ENCODE results near the gene VPS13D. TPM values are rescaled to one million over a fixed set of nuclear protein-coding genes. Genes with fewer than 3 reads are reported as not detected.

Gene VPS13D
- total and polyA plus RNA-seq, 2 donors (not counting 3 experiments of a cell fraction or from before 2014, with no cell fraction given), result 13.6 to 48.5 TPM

- dilution Hi-C loops (cut with MboI; ENCODE audit: extremely low pct_ligation_motif_present, low sequenced_read_pairs), result no loop called here
- H3K4me3 ChIP-seq (replicated peaks in 1 of 3; ENCODE audit: insufficient read depth in 1 of 3, low read depth in 1 of 3, low read length in 3 of 3), result no peak overlapping the region
- ChIA-PET CTCF (interaction anchor here (1.3 kb wide), 1 partner anchor 60 kb away, joined by 4 read pairs; no protein-coding TSS in a partner anchor), POLR2A (no interaction called here)
- H3K9ac ChIP-seq (replicated peaks; ENCODE audit: extremely low read depth, insufficient read depth, low read length), result no peak overlapping the region
- no peaks in the 10 kb centered on the region for H3K36me3 ChIP-seq (ENCODE audit: control insufficient read depth in 2 of 2, extremely low read depth in 1 of 2, insufficient read depth in 2 of 2, low read length in 2 of 2)
- FAIRE-seq (no peak), DNase-seq (ENCODE audit: low read depth, low spot score) (no peak)
- H3K27ac ChIP-seq (ENCODE audit: insufficient read depth, low read depth, low read length), result no peak overlapping the region
- no peaks in the 10 kb centered on the region for H3K4me1 ChIP-seq (ENCODE audit: control insufficient read depth, extremely low read depth, insufficient read depth, low read length)
- H4K20me1 ChIP-seq (replicated peaks; ENCODE audit: control insufficient read depth, extremely low read depth, insufficient read depth, low read length), result no peaks in the 10 kb centered on the region
- no peak for TF ChIP-seq FOS (IDR thresholded peaks at IDR 0.05; ENCODE audit: borderline replicate concordance, insufficient read depth, low read length)
- TF ChIP-seq CTCF (IDR thresholded peaks at IDR 0.05; ENCODE audit: extremely low read depth in 1 of 2, insufficient read depth in 1 of 2, low read depth in 1 of 2, low read length in 2 of 2), result no peak
- no peak for TF ChIP-seq POLR2AphosphoS5 (IDR thresholded peaks at IDR 0.05; ENCODE audit: insufficient read depth, low read depth, low read length)
- TF ChIP-seq EZH2 (IDR thresholded peaks at IDR 0.05; ENCODE audit: borderline replicate concordance, low read depth, low read length, severe bottlenecking), result no peak
- no peak for TF ChIP-seq JUN (IDR thresholded peaks at IDR 0.05; ENCODE audit: borderline replicate concordance, insufficient read depth, insufficient read length, low read depth)
- TF ChIP-seq GATA2 (IDR thresholded peaks at IDR 0.05; ENCODE audit: insufficient read depth, insufficient read length, low read depth, low read length), result no peak
- TF ChIP-seq POLR2A (IDR thresholded peaks at IDR 0.05; ENCODE audit: low read depth, low read length), result no peak
- TF ChIP-seq MYC (IDR thresholded peaks at IDR 0.05; ENCODE audit: low read depth, low read length), result no peak
- no peak for TF ChIP-seq MAX (IDR thresholded peaks at IDR 0.05; ENCODE audit: insufficient read depth, insufficient read length)
- H3K4me2 ChIP-seq (ENCODE audit: insufficient read depth, low read length), result no peak overlapping the region
- no peaks in the 10 kb centered on the region for H3K9me1 ChIP-seq (replicated peaks; ENCODE audit: control insufficient read depth, extremely low read depth, insufficient read depth, low read length)
- BruUV-seq (replicated peaks), result no TSS peak
- H3K79me2 ChIP-seq (ENCODE audit: control insufficient read depth, insufficient read depth, low read length), result no peaks in the 10 kb centered on the region
- intact Hi-C loops (cut with micrococcal nuclease), result no loop called here
- no peaks in the 10 kb centered on the region for H3K9me3 ChIP-seq (replicated peaks; ENCODE audit: control insufficient read depth, insufficient read depth, low read length)
- H3K27me3 ChIP-seq (ENCODE audit: control insufficient read depth in 2 of 2, insufficient read depth in 2 of 2, low read length in 2 of 2), result no peaks in the 10 kb centered on the region
- no peak overlapping the region for H2AFZ ChIP-seq (ENCODE audit: low read depth, low read length)
Observed at GRCh38 chr1:12467570-12468286, 237.9 kb downstream of the VPS13D start.

Data from endothelial cell of umbilical vein (primary cell).